Activated T-helper 1 cell treated with anti-CD3 and anti-CD28 coated beads, Interleukin-2, amount 50 U/mL, for 16 hours (primary cell): ENCODE data around the gene MYH16.
"Not testable (repeated sequence)": the region's sequence is repeated elsewhere in the genome, so short reads cannot be mapped to it uniquely, and the experiment has no call there.

Source experiments
- DNase-seq, 2 donors: peaks; one replicate each; pipeline ENCODE4 v3.0.0-alpha.2; 2020; ENCODE audit warnings: low read depth in 1 of 2, low spot score in 1 of 2

Gene MYH16

GRCh38 chr7:99257675-99258074 is 15.0 kb upstream of the MYH16 start:
- no peak for DNase-seq

- DNase-seq: no peak
Observed at GRCh38 chr7:99258501-99258900, 14.1 kb upstream of the MYH16 start.

- no peak for DNase-seq
Observed at GRCh38 chr7:99260395-99260794, 12.2 kb upstream of the MYH16 start.

DNA sequence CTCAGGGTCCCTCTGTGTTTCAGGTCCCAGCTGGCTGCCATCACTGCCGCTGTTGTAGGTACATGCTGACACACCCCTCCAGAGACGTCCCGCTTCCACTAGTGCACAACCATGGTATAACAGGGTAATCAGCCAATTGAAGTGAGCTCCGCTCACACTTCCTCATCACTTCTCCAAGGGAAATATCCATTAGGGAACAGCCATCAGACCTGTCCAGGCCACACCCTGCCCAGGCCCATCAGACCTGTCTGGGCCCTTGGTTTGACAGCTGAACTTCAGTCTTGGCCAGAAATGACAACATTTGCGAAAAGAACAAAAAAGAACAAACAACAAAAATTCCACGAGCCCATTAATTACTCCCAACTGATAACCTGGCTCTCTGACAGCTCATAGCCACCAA is 11.0 kb upstream of the MYH16 start:
- no peak for DNase-seq

GRCh38 chr7:99265848-99266480 is 6.7 kb upstream of the MYH16 start:
- DNase-seq: no peak

GRCh38 chr7:99267481-99267840 is 5.2 kb upstream of the MYH16 start:
- no peak for DNase-seq

- no peak for DNase-seq
Observed at GRCh38 chr7:99267841-99268576, 4.6 kb upstream of the MYH16 start.

GRCh38 chr7:99268577-99268908 is 4.1 kb upstream of the MYH16 start:
- DNase-seq: no peak

DNA sequence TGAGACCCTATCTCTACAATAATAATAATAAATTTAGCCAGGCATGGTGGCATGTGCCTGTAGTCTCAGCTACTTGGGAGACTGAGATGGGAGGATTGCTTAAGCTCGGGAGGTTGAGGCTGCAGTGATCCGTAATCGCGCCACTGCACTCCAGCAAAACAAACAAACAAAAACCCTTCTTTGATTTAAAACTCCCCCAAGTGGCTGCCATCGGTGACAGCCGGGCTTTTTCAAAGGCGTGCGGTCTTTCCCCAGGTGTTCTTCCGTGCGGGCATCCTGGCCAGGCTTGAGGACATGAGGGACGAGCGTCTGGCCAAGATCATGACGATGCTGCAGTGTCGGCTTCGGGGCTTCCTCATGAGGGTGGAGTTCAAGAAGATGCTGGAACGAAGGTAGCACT is 1.9 kb upstream of the MYH16 start:
- no peak for DNase-seq

- not testable (repeated sequence) for DNase-seq
Observed at GRCh38 chr7:99273561-99273960, 922 bp downstream of the MYH16 start.

GRCh38 chr7:99274908-99275307 is 2.3 kb downstream of the MYH16 start:
- DNase-seq: not testable (repeated sequence)

DNA sequence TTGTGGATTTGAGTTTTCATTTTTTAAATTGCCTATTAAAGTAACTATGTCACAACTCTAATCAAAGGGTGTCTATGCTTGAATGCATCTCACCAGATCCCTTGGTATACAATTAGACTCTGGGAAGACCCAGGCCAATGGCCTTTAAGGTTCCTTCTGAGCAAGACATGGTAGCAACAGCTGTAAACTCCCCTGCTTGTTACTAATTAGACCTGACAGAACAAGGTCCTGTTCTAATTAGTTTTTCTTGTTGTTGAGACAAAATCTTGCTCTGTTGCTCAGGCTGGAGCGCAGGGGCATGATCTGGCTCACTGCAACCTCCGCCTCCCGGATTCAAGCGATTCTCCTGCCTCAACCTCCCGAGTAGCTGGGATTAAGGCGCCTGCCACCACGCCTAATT is 2.9 kb downstream of the MYH16 start:
- DNase-seq: no peak

DNA sequence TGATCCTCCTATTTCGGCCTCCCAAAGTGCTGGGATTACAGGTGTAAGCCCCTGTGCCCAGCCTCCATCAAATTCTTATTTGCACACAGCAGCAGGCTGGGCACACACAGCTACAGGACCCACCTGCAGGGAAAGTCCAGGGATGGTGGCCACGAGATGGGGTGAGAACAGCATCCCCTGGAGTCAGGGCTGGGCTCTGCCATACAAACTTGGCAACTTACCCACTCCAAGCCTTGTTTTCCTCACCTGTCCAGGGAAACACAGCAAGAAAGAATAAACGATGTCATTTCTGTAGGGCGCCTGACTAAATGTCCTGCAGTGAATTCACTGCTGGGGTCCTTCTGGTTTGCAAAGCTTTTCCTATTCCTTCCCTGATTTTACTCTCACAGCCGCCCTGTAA is 5.5 kb downstream of the MYH16 start:
- no peak for DNase-seq

DNA sequence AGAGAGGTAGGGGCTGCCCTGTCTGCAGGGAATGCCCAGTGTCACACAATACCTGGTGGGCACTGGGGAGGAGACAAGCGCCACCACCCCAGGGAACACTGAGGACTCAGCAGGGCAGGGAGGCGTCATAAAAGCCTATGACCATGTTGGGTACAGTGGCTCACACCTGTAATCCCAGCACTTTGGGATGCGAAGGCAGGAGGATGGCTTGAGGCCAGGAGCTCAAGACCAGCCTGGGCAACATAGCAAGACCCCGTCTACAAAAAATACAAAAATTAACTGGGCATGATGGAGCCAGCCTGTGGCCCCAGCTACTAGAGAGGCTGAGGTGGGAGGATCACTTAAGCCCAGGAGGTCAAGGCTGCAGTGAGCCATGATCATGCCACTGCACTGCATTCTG is 11.5 kb downstream of the MYH16 start:
- not testable (repeated sequence) for DNase-seq

GRCh38 chr7:99287779-99288534 is 15.3 kb downstream of the MYH16 start:
- no peak for DNase-seq

DNA sequence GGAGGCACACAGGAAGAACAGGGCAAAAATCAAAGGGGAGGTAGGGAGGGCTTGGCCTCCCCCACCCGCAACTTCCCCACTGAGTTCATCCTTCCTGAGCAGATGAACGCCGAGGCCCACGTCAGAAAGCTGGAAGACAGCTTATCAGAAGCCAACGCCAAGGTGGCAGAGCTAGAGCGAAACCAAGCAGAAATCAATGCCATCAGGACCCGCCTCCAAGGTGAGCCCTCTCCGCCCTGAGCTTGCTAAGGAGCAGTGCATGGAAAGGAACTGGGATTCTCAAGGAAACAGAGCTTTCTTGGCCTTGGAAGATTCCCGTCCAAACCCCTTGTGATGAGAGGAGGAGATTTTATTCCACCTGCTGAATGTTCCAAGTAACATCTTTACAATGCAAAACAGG is 16.5 kb downstream of the MYH16 start:
- no peak for DNase-seq

DNA sequence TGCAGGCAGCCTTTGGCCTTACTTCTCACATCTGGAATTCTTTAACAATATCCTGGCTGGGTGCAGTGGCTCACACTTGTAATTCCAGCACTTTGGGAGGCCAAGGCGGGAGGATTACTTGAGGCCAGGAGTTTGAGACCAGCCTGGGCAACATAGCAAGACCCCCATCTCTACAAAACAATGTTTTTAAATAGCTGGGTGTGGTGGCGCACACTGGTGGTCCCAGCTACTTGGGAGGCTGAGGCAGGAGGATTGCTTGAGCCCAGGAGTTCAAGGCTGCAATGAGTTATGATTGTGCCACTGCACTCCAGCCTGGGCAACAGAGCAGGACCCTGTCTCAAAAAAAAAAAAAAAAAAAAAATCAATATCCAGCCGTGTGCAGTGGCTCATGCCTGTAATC is 17.5 kb downstream of the MYH16 start:
- DNase-seq: not testable (repeated sequence)

DNA sequence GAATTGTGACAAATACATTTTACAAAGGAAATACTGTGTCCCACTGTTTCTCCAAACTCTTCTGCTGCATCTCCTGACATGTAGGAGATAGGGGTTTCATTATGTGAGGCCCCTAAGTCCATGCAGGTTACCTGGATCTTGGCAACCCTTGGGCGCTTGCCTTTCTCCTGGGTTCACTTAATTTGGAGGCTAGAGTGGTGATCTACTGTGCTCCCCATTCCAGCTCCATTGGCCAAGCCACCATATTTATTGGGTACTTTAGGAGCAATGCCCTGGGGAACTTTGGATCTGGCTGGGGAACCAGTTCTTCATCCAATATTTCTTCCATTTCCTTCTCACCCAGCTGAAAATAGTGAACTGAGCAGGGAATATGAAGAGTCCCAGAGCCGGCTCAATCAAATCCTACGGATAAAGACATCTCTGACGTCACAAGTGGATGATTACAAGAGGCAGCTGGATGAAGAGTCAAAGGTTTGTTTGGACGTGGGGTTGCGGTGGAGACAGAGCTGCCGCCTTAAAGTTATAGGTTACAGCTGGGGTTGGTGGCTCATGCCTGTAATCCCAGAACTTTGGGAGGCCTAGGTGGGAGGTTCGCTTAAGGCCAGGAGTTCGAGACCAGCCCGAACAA is 18.5 kb downstream of the MYH16 start:
- DNase-seq: no peak

- DNase-seq: no peak
Observed at GRCh38 chr7:99292127-99292526, 19.5 kb downstream of the MYH16 start.

DNA sequence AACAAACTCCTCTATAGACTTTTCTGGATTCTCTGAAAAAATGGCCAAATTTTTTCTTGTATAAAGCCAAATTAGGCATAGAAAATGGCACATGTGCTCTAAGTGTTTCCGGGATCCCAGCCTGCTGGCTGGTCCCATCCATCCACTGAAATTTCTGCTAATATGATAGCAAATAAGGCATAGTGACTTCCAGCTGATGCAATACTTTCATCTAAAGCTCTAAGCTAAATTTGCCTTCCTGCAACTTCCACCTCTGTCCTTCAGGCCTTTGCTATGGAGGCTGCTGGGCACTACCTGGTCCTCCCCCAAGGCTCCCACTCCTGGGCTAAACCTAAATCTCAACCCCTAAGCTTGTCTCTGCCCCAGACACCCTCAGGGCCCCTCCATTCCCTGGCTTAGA is 20.5 kb downstream of the MYH16 start:
- DNase-seq: no peak

DNA sequence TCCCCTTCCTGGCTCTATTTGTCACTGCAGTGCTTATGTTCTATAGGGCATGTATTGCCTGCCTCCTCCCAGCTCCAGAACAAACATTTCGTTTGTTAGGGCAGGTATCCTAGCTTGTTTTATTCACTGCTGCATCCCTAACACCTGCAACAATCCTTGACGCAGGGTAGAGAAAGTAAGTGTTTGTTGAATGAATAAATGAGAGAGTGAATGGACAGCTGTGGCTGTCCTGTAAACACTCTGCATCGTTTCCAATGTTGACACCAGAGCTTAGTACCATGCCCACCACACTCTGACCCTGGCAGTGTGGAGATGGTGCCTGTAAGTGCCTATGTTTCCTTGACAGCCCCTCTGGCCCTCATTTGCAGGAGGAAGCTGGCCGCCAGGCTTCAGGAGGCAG is 21.0 kb downstream of the MYH16 start:
- DNase-seq: no peak

- DNase-seq: no peak
Observed at GRCh38 chr7:99296471-99296870, 23.8 kb downstream of the MYH16 start.
